ENCODE measurements around the gene CAMSAP3. TPM values are rescaled to one million over a fixed set of nuclear protein-coding genes. Genes with fewer than 3 reads are reported as not detected.

CAMSAP3 gene
- total RNA-seq, 1 donor from 2014 or later: 12.8 TPM

DNA sequence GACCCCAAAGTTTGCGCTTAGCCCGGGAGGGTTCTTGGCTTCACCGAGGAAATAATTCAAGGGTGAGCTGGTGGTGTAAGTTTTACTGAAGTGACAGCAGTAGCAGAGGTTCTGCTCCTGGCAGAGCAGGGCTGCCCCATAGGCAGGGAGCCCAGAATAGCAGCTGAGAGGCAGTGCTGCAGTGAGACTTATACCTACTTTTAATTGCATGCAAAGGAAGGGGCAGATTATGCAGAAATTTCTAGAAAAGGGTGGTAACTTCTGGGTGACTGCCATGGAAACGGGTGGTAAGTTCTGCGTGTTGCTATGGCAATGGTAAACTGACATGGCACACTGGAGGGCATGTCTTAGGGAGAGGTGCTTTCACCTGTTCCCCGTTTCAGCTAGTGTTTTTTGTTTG, 17.5 kb upstream of the CAMSAP3 start:
- H3K9me3 ChIP-seq: no peaks in the 10 kb centered on the region
- intact Hi-C loops (cut with DNase I): no loop called here
- H3K36me3 ChIP-seq: no peaks in the 10 kb centered on the region
- H3K27ac ChIP-seq: no peak overlapping the region
- TF ChIP-seq, protein P1, sequence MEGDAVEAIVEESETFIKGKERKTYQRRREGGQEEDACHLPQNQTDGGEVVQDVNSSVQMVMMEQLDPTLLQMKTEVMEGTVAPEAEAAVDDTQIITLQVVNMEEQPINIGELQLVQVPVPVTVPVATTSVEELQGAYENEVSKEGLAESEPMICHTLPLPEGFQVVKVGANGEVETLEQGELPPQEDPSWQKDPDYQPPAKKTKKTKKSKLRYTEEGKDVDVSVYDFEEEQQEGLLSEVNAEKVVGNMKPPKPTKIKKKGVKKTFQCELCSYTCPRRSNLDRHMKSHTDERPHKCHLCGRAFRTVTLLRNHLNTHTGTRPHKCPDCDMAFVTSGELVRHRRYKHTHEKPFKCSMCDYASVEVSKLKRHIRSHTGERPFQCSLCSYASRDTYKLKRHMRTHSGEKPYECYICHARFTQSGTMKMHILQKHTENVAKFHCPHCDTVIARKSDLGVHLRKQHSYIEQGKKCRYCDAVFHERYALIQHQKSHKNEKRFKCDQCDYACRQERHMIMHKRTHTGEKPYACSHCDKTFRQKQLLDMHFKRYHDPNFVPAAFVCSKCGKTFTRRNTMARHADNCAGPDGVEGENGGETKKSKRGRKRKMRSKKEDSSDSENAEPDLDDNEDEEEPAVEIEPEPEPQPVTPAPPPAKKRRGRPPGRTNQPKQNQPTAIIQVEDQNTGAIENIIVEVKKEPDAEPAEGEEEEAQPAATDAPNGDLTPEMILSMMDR (IDR thresholded peaks at IDR 0.05): no peak
- no peaks in the 10 kb centered on the region for H3K27me3 ChIP-seq
- no peak for DNase-seq (ENCODE audit: extremely low spot score in 2 of 2)
- no peaks in the 10 kb centered on the region for H3K4me1 ChIP-seq
- H3K4me3 ChIP-seq: no peak overlapping the region

DNA sequence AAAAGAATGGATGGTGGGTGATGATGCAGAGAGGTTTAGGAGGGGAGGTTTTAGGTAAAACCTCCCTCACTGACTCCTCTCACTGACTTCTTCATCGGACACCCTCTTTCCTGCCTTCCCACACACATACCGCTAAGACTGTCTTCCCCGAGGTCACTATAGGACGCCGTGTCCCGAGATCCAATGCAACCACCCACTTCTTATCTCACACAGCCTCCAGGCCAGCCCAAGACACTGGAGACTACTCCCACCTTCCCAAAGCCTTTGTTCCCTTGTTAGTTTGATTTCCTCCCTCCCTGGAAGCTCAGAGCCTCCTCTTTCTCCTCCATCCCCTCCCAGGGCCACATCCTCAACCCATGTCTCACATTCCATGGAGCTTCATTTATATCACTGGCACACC, 16.5 kb upstream of the CAMSAP3 start:
- intact Hi-C loops (cut with DNase I): no loop called here
- Histone ChIP-seq H3K4me1 (no peaks in the 10 kb centered on the region), H3K9me3 (no peaks in the 10 kb centered on the region), H3K36me3 (no peaks in the 10 kb centered on the region), H3K27me3 (no peaks in the 10 kb centered on the region), H3K4me3 (no peak overlapping the region), H3K27ac (no peak overlapping the region)
- TF ChIP-seq POLR2A (IDR thresholded peaks at IDR 0.05) (no peak), POLR2AphosphoS5 (IDR thresholded peaks at IDR 0.05; ENCODE audit: insufficient read depth in 1 of 2, low read depth in 1 of 2) (no peak)
- TF ChIP-seq, protein P1 (IDR thresholded peaks at IDR 0.05): no peak
- DNase-seq (ENCODE audit: extremely low spot score in 2 of 2): no peak

DNA sequence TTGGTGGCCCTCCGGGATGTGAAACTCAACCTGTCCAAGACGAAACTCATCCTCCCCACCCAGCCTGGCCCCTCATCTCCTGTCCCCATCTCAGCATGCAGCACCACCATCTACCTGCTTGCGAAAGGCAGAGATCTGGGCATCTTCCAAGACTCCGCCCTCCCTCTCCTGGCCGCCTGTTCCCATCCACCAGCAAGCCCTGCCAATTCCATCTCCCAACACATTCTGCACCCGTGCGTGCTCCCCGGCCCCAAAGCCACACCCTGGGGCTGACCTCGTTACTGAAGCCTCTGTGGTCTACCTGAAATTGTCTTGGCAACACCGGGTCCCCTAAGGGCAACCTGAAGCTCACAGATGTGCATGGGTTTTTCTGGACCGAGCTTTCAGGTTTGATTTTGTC, 13.2 kb upstream of the CAMSAP3 start:
- intact Hi-C loops (cut with DNase I): no loop called here
- Histone ChIP-seq H3K9me3 (no peaks in the 10 kb centered on the region), H3K27ac (no peak overlapping the region), H3K27me3 (no peaks in the 10 kb centered on the region), H3K4me3 (no peak overlapping the region), H3K4me1 (no peaks in the 10 kb centered on the region), H3K36me3 (no peaks in the 10 kb centered on the region)
- TF ChIP-seq, protein P1 (IDR thresholded peaks at IDR 0.05): no peak
- TF ChIP-seq POLR2A (IDR thresholded peaks at IDR 0.05) (no peak), POLR2AphosphoS5 (IDR thresholded peaks at IDR 0.05; ENCODE audit: insufficient read depth in 1 of 2, low read depth in 1 of 2) (no peak)
- DNase-seq (ENCODE audit: extremely low spot score in 2 of 2): no peak

DNA sequence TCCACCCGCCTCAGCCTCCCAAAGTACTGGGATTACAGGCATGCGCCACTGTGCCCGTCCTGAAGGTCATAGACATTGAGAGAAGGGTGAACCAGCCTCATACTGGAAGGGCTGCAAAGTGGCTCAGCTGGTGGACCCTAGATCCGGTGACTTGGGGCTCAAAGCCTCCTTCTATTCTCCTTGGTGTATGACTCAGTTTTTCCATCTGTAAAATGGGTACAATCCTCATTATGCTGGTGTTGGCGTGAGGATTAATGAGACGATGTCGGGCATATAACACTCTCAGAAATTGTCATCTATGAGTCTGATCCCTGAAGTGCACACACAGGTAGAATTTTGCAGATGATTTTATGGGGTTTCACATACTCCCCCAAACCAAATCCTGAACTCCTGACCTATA, 5.8 kb upstream of the CAMSAP3 start:
- no peak for DNase-seq (ENCODE audit: extremely low spot score in 2 of 2)
- Histone ChIP-seq H3K36me3 (no peaks in the 10 kb centered on the region), H3K27ac (no peak overlapping the region), H3K9me3 (no peaks in the 10 kb centered on the region), H3K4me3 (no peak overlapping the region), H3K27me3 (no peaks in the 10 kb centered on the region), H3K4me1 (peaks cover 6% of the 10 kb centered on the region)
- intact Hi-C loops (cut with DNase I): no loop called here
- TF ChIP-seq POLR2AphosphoS5 (IDR thresholded peaks at IDR 0.05; ENCODE audit: insufficient read depth in 1 of 2, low read depth in 1 of 2): no peak
- no peak for TF ChIP-seq POLR2A (IDR thresholded peaks at IDR 0.05)
- TF ChIP-seq, protein P1 (IDR thresholded peaks at IDR 0.05): no peak

DNA sequence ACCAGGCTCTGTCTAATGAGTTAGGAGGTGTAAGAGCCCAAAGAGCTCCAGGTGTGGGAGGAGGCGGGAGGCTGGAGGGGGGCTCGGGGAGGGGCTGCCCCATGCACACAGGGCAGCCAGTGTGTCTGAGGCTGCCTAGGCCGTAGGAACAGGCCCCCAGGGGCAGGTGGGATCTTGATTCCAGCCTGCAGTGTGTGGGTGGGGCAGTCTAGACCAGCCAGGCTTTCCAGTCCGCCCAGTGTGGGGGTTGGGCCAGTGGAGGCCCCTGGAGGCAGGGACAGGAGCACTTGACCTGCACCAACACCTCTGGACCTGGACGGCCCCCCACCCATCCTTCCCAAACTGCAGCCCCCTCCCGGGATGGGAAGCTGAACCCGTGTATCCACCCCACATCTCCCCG, 5.4 kb upstream of the CAMSAP3 start:
- no peak for TF ChIP-seq POLR2A (IDR thresholded peaks at IDR 0.05)
- TF ChIP-seq, protein P1 (IDR thresholded peaks at IDR 0.05): no peak
- Histone ChIP-seq H3K36me3 (no peaks in the 10 kb centered on the region), H3K27me3 (no peaks in the 10 kb centered on the region), H3K9me3 (no peaks in the 10 kb centered on the region), H3K4me3 (no peak overlapping the region), H3K27ac (no peak overlapping the region), H3K4me1 (peaks cover 6% of the 10 kb centered on the region)
- DNase-seq (ENCODE audit: extremely low spot score in 2 of 2): no peak
- intact Hi-C loops (cut with DNase I): no loop called here
